Measurements from ENCODE around the gene POLG2. TPM values are rescaled to one million over a fixed set of nuclear protein-coding genes. Genes with fewer than 3 reads are reported as not detected.

Gene POLG2
- total and polyA plus RNA-seq, 10 of the 15 experiments (the other 5 are each of a cell fraction or from before 2014, with no cell fraction given): 10.2 to 27.7 (median 22.2) TPM

- TF ChIP-seq REST (IDR thresholded peaks at IDR 0.05; ENCODE audit: low read depth, low read length): no peak
- TF ChIP-seq EZH2 (IDR thresholded peaks at IDR 0.05; ENCODE audit: borderline replicate concordance, control insufficient read depth, low read depth, low read length): no peak
- no peak for TF ChIP-seq HDGF (IDR thresholded peaks at IDR 0.05)
- no peak for TF ChIP-seq NFYB (IDR thresholded peaks at IDR 0.05; ENCODE audit: insufficient read depth, low read depth, low read length)
- TF ChIP-seq GABPA (IDR thresholded peaks at IDR 0.05; ENCODE audit: low read depth): no peak
- TF ChIP-seq RFX5 (IDR thresholded peaks at IDR 0.05; ENCODE audit: low read depth, low read length): no peak
- no peak for TF ChIP-seq CEBPB (IDR thresholded peaks at IDR 0.05; ENCODE audit: borderline replicate concordance in 1 of 2, low read depth in 2 of 2, low read length in 2 of 2)
- no peak for TF ChIP-seq TBL1XR1 (IDR thresholded peaks at IDR 0.05; ENCODE audit: low read depth, low read length)
- TF ChIP-seq HDAC2 (IDR thresholded peaks at IDR 0.05): no peak
- TF ChIP-seq ZNF274 (IDR thresholded peaks at IDR 0.05; ENCODE audit: insufficient read depth, insufficient read length): no peak
Observed at GRCh38 chr17:64519601-64520000, 22.7 kb upstream of the POLG2 start (continued).

DNA sequence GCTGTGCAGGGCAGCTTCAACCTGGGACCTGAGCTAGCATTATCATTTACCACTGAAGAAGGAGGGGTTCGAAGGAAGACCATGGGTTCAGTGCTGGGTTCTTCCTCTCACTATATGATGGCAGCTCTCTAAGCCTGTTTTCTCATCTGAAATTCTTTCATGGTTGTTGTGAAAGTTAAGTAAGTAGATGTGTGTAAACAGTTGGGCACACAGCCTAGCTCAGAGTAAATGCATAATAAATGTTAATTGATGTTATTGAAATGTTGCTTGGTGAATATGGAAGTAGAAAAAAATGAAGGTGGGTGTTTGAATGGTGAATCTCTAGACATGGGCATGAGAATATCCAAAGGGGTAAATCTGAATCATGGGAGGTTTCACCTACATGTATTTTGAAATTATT, 19.0 kb upstream of the POLG2 start:
- DNase-seq (ENCODE audit: low read depth, low spot score) (no peak), ATAC-seq (no peak), FAIRE-seq (no peak)
- H4K20me1 ChIP-seq (ENCODE audit: control insufficient read depth, insufficient read depth): no peaks in the 10 kb centered on the region
- intact Hi-C loops (cut with micrococcal nuclease; ENCODE audit: unreplicated experiment): no loop called here
- H3K4me2 ChIP-seq (ENCODE audit: control insufficient read depth, insufficient read depth): no peak overlapping the region
- ChIA-PET POLR2A (interaction anchor here (0.5 to 1.6 kb wide), 6 partner anchors 9 to 746 kb away, joined by 3 to 6 read pairs (median 4); partner anchors contain the start of genes CEP95 and DDX5), RAD21 (ENCODE audit: unreplicated experiment) (interaction anchor here (1.2 to 1.3 kb wide), 3 partner anchors 92 to 133 kb away, joined by 3 to 6 read pairs (median 4); no protein-coding TSS in a partner anchor), CTCF (interaction anchor here (0.6 to 2.0 kb wide), 8 partner anchors 8 to 317 kb away, joined by 3 to 13 read pairs (median 5); no protein-coding TSS in a partner anchor), SMC1A (ENCODE audit: uncharacterized antibody, unreplicated experiment) (interaction anchor here (0.9 to 2.0 kb wide), 8 partner anchors 9 to 110 kb away, joined by 3 to 8 read pairs (median 4); partner anchors contain the start of genes CEP95, DDX5 and POLG2)
- H3K36me3 ChIP-seq (ENCODE audit: control insufficient read depth in 2 of 2, insufficient read depth in 2 of 2, low read length in 1 of 2): peaks cover 0 to 25% of the 10 kb centered on the region in 2 experiments; a peak in 2 of 4 replicates
- no peaks in the 10 kb centered on the region for H3K9me3 ChIP-seq (replicated peaks; ENCODE audit: control insufficient read depth, insufficient read depth, low read length)
- no peaks in the 10 kb centered on the region for H3K27me3 ChIP-seq (replicated peaks in 1 of 2; ENCODE audit: control insufficient read depth in 2 of 2, insufficient read depth in 2 of 2, low read length in 1 of 2)
- H2AFZ ChIP-seq (ENCODE audit: control insufficient read depth, low read depth, low read length): no peak overlapping the region
- 100% methylated on average over 1 of the region's 1 CpG for WGBS (ENCODE audit: insufficient coverage, insufficient replicate concordance, low lambda C conversion rate, missing lambda C conversion rate)
- in situ Hi-C loops (cut with MboI): no loop called here
- no TSS peak for BruUV-seq (replicated peaks)
- no peak overlapping the region for H3K4me3 ChIP-seq
- H3K27ac ChIP-seq (ENCODE audit: control insufficient read depth, insufficient read depth): no peak overlapping the region
- no peak overlapping the region for H3K9ac ChIP-seq (ENCODE audit: control insufficient read depth, insufficient read depth, low read length)
- no peak for TF ChIP-seq MXI1 (IDR thresholded peaks at IDR 0.05; ENCODE audit: low read depth, low read length)
- no peaks in the 10 kb centered on the region for H3K4me1 ChIP-seq (ENCODE audit: control insufficient read depth, insufficient read depth, low read length)
- no peaks in the 10 kb centered on the region for H3K79me2 ChIP-seq (ENCODE audit: control insufficient read depth, insufficient read depth, low read length)

Measured in GM12878 (cell line).